SJCRH30 (cell line): ENCODE results near the gene ALDH1A1. TPM values are rescaled to one million over a fixed set of nuclear protein-coding genes. Genes with fewer than 3 reads are reported as not detected.
"Not testable (repeated sequence)": the region's sequence is repeated elsewhere in the genome, so short reads cannot be mapped to it uniquely, and the experiment has no call there.

Experiments
- DNase-seq, 2 experiments: peaks; one replicate each; pipeline ENCODE4 v3.0.0-alpha.2; 2015 to 2020
- H3K27ac ChIP-seq: fragments of 250-450 bp; sonication (Bioruptor Pico); 2 replicates; pipeline ENCODE4 v1.5.1; 2020; ENCODE audit warnings: mild to moderate bottlenecking, moderate library complexity
- H3K27me3 ChIP-seq: fragments of 250-450 bp; sonication (Bioruptor Pico); 2 replicates; pipeline ENCODE4 v1.5.1; 2020; ENCODE audit warnings: mild to moderate bottlenecking, moderate library complexity
- H3K36me3 ChIP-seq: fragments of 250-450 bp; sonication (Bioruptor Pico); 2 replicates; pipeline ENCODE4 v1.5.1; 2020; ENCODE audit warnings: mild to moderate bottlenecking, moderate library complexity
- H3K4me1 ChIP-seq: fragments of 250-450 bp; sonication (Bioruptor Pico); 2 replicates; pipeline ENCODE4 v1.5.1; 2020; ENCODE audit warnings: mild to moderate bottlenecking, moderate library complexity
- H3K4me3 ChIP-seq: fragments of 250-450 bp; sonication (Bioruptor Pico); 2 replicates; pipeline ENCODE4 v1.5.1; 2020; ENCODE audit warnings: mild to moderate bottlenecking, moderate library complexity
- H3K9me3 ChIP-seq: fragments of 250-450 bp; sonication (Bioruptor Pico); replicated peaks from 2 replicates; pipeline ENCODE4 v1.5.1; 2020; ENCODE audit warnings: mild to moderate bottlenecking, moderate library complexity
- total RNA-seq: library from RNA; depleted of rRNA; stranded (reverse); fragments of >200 nt; shearing (Covaris generic); gene quantifications from 2 replicates; pipeline ENCODE4 v1.2.3, GENCODE V29; 2014; rRNA removed

Gene ALDH1A1
- total RNA-seq, 1 experiment from 2014 or later = 1.0 TPM

GRCh38 chr9:72863456-72864094 lies 89.3 kb downstream of the ALDH1A1 start:
- no peak overlapping the region for H3K27ac ChIP-seq
- no peaks in the 10 kb centered on the region for H3K36me3 ChIP-seq
- H3K27me3 ChIP-seq = no peaks in the 10 kb centered on the region
- no peaks in the 10 kb centered on the region for H3K9me3 ChIP-seq
- no peak overlapping the region for H3K4me3 ChIP-seq
- DNase-seq = no peak
- H3K4me1 ChIP-seq = no peaks in the 10 kb centered on the region

GRCh38 chr9:72862788-72863187 lies 90.1 kb downstream of the ALDH1A1 start:
- not testable (repeated sequence) for DNase-seq, H3K4me1 ChIP-seq, H3K9me3 ChIP-seq, H3K27ac ChIP-seq, H3K27me3 ChIP-seq, H3K4me3 ChIP-seq, H3K36me3 ChIP-seq

- Histone ChIP-seq H3K27me3 (no peaks in the 10 kb centered on the region), H3K9me3 (no peaks in the 10 kb centered on the region), H3K27ac (no peak overlapping the region), H3K36me3 (no peaks in the 10 kb centered on the region), H3K4me3 (no peak overlapping the region), H3K4me1 (no peaks in the 10 kb centered on the region; the same call in 1 of the 2 replicates)
- DNase-seq = no peak
Observed at GRCh38 chr9:72858089-72858912, 94.6 kb downstream of the ALDH1A1 start.

- H3K36me3 ChIP-seq = no peaks in the 10 kb centered on the region
- no peak for DNase-seq
- H3K4me3 ChIP-seq = no peak overlapping the region
- no peaks in the 10 kb centered on the region; the same call in 1 of the 2 replicates for H3K4me1 ChIP-seq
- no peak overlapping the region for H3K27ac ChIP-seq
- H3K9me3 ChIP-seq = no peaks in the 10 kb centered on the region
- H3K27me3 ChIP-seq = no peaks in the 10 kb centered on the region
Observed at GRCh38 chr9:72857624-72857996, 95.2 kb downstream of the ALDH1A1 start.

GRCh38 chr9:72856972-72857623 lies 95.8 kb downstream of the ALDH1A1 start:
- H3K9me3 ChIP-seq = no peaks in the 10 kb centered on the region
- no peaks in the 10 kb centered on the region for H3K36me3 ChIP-seq
- no peaks in the 10 kb centered on the region; the same call in 1 of the 2 replicates for H3K4me1 ChIP-seq
- H3K27ac ChIP-seq = no peak overlapping the region
- no peaks in the 10 kb centered on the region for H3K27me3 ChIP-seq
- H3K4me3 ChIP-seq = no peak overlapping the region
- DNase-seq = peak in 1 of 2 experiments; percentile 60

GRCh38 chr9:72855890-72856523 lies 96.8 kb downstream of the ALDH1A1 start:
- no peaks in the 10 kb centered on the region for H3K36me3 ChIP-seq
- DNase-seq = no peak
- no peak overlapping the region for H3K27ac ChIP-seq
- no peaks in the 10 kb centered on the region; the same call in 1 of the 2 replicates for H3K4me1 ChIP-seq
- H3K27me3 ChIP-seq = no peaks in the 10 kb centered on the region
- no peak overlapping the region for H3K4me3 ChIP-seq
- H3K9me3 ChIP-seq = no peaks in the 10 kb centered on the region

- H3K27me3 ChIP-seq = no peaks in the 10 kb centered on the region
- no peak overlapping the region for H3K27ac ChIP-seq
- H3K36me3 ChIP-seq = no peaks in the 10 kb centered on the region
- no peaks in the 10 kb centered on the region for H3K9me3 ChIP-seq
- DNase-seq = no peak
- no peak overlapping the region for H3K4me3 ChIP-seq
- no peaks in the 10 kb centered on the region; the same call in 1 of the 2 replicates for H3K4me1 ChIP-seq
Observed at GRCh38 chr9:72855321-72855720, 97.5 kb downstream of the ALDH1A1 start.

Other genes with a start within 250 kb of the ALDH1A1 start
- gene ANXA1, start 198.8 kb upstream of the ALDH1A1 start, total RNA-seq = 28.1 and 34.4 TPM in 2 replicates